ENCODE data around the gene ACTN1. TPM values are rescaled to one million over a fixed set of nuclear protein-coding genes. Genes with fewer than 3 reads are reported as not detected.

Gene ACTN1
- total and polyA plus RNA-seq, 10 of the 15 experiments (the other 5 are each of a cell fraction or from before 2014, with no cell fraction given), result 0.14 to 39.4 (median 2.6) TPM

DNA sequence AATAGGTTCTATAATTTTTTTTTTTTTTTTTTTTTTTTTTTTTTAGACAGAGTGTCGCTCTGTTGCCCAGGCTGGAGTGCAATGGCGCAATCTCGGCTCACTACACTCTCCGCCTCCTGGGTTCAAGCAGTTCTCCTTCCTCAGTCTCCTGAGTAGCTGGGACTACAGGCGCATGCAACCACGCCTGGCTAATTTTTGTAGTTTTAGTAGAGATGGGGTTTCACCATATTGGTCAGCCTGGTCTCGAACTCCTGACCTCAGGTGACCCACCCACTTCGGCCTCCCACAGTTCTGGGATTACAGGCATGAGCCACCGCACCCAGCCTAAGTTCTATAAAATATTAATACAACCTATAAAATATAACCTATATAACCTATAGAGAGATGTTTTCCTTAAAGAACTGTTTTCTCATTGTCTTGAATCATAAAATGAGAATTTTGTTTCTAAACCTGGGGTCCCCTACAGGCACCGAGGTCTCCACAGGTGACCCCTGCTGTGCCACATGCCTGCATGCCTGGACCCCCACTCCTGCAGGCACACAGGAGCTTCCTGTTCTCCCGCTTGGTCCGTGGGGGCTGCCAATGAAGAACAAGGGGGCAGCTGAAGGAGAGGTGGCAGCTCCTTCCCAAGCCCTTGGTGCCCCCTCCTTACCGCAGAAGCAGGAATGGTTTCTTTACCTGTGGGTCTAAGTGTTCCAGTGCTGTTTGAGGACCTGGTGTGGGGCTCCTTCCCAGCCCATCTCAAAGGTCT lies 115.3 kb downstream of the ACTN1 start:
- FAIRE-seq (no peak), ATAC-seq (no peak), DNase-seq (ENCODE audit: low read depth, low spot score) (no peak)
- no peak overlapping the region for H3K9ac ChIP-seq (ENCODE audit: control insufficient read depth, insufficient read depth, low read length)
- TF ChIP-seq CEBPB (IDR thresholded peaks at IDR 0.05; ENCODE audit: borderline replicate concordance in 1 of 2, low read depth in 2 of 2, low read length in 2 of 2) (no peak), TAF1 (IDR thresholded peaks at IDR 0.05; ENCODE audit: borderline replicate concordance, low read depth, low read length) (no peak), PML (IDR thresholded peaks at IDR 0.05; ENCODE audit: low read length) (no peak)
- ChIA-PET POLR2A (interaction anchor here (0.7 kb wide), 1 partner anchor 153 kb away, joined by 3 read pairs; no protein-coding TSS in a partner anchor), RAD21 (ENCODE audit: unreplicated experiment) (interaction anchor here (0.6 to 1.5 kb wide), 5 partner anchors 47 to 640 kb away, joined by 3 to 10 read pairs (median 6); no protein-coding TSS in a partner anchor), CTCF (interaction anchor here (0.6 to 4.8 kb wide), 22 partner anchors 8 to 926 kb away, joined by 3 to 37 read pairs (median 4); no protein-coding TSS in a partner anchor), SMC1A (ENCODE audit: uncharacterized antibody, unreplicated experiment) (interaction anchor here (1.4 to 2.8 kb wide), 5 partner anchors 9 to 243 kb away, joined by 3 to 10 read pairs (median 8); no protein-coding TSS in a partner anchor)
- no peaks in the 10 kb centered on the region for H3K79me2 ChIP-seq (ENCODE audit: control insufficient read depth, insufficient read depth, low read length)
- no TSS peak for BruUV-seq (replicated peaks)
- H3K4me3 ChIP-seq, result no peak overlapping the region
- no peaks in the 10 kb centered on the region for H3K36me3 ChIP-seq (ENCODE audit: control insufficient read depth in 2 of 2, insufficient read depth in 2 of 2, low read length in 1 of 2)
- no peaks in the 10 kb centered on the region for H3K27me3 ChIP-seq (replicated peaks in 1 of 2; ENCODE audit: control insufficient read depth in 2 of 2, insufficient read depth in 2 of 2, low read length in 1 of 2)
- no peak overlapping the region for H3K4me2 ChIP-seq (ENCODE audit: control insufficient read depth, insufficient read depth)
- WGBS (ENCODE audit: insufficient coverage, insufficient replicate concordance, low lambda C conversion rate, missing lambda C conversion rate), result 60% methylated on average over 10 of the region's 13 CpGs
- no peaks in the 10 kb centered on the region for H4K20me1 ChIP-seq (ENCODE audit: control insufficient read depth, insufficient read depth)
- H3K4me1 ChIP-seq (ENCODE audit: control insufficient read depth, insufficient read depth, low read length), result no peaks in the 10 kb centered on the region; the same call in 1 of the 2 replicates
- no peak overlapping the region for H2AFZ ChIP-seq (ENCODE audit: control insufficient read depth, low read depth, low read length)
- intact Hi-C loops (cut with micrococcal nuclease; ENCODE audit: unreplicated experiment) (loop anchor here (1.0 kb wide), 2 partner anchors 48 to 244 kb away; no protein-coding TSS in a partner anchor), in situ Hi-C loops (cut with MboI) (no loop called here)
- H3K9me3 ChIP-seq (replicated peaks; ENCODE audit: control insufficient read depth, insufficient read depth, low read length), result peaks cover 5% of the 10 kb centered on the region; the same call in 2 of the 3 replicates
- H3K27ac ChIP-seq (ENCODE audit: control insufficient read depth, insufficient read depth), result no peak overlapping the region

DNA sequence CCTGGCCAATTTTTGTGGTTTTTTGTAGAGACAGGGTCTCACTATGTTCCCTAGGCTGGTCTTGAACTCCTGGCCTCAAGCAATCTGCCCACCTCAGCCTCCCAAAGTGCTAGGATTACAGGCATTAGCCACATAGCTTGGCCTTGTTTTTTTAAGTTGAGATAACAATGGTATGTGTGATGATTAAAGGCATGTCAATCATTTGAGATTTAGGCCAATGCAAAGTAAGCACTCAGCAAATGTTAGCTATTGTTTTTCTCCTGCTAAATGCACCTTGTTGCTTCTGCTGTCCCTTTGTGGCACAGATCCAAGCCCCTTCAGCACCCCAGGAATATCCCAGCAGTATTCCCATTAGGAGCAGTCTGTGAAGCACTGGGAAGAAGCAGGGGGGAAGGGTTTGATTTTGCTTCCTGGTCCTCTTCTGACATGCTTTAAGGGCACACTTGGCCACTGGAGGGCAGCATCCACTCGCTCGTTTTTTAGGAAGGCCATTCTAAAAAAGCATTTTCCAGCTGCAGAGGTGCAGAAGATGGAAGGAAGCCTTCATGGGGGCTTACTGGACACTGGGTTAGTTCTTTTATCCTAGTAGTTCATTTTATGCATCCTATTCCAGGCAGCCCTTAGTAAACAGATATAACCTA lies 116.0 kb downstream of the ACTN1 start:
- in situ Hi-C loops (cut with MboI) (no loop called here), intact Hi-C loops (cut with micrococcal nuclease; ENCODE audit: unreplicated experiment) (loop anchor here (1.0 kb wide), 2 partner anchors 48 to 244 kb away; no protein-coding TSS in a partner anchor)
- DNase-seq (ENCODE audit: low read depth, low spot score) (peak; percentile 32), FAIRE-seq (no peak), ATAC-seq (peak; percentile 90)
- Histone ChIP-seq H3K79me2 (ENCODE audit: control insufficient read depth, insufficient read depth, low read length) (no peaks in the 10 kb centered on the region), H3K9me3 (replicated peaks; ENCODE audit: control insufficient read depth, insufficient read depth, low read length) (peaks cover 5% of the 10 kb centered on the region; the same call in 2 of the 3 replicates), H3K4me3 (no peak overlapping the region), H3K9ac (ENCODE audit: control insufficient read depth, insufficient read depth, low read length) (no peak overlapping the region), H3K36me3 (ENCODE audit: control insufficient read depth in 2 of 2, insufficient read depth in 2 of 2, low read length in 1 of 2) (no peaks in the 10 kb centered on the region), H3K27me3 (replicated peaks in 1 of 2; ENCODE audit: control insufficient read depth in 2 of 2, insufficient read depth in 2 of 2, low read length in 1 of 2) (no peaks in the 10 kb centered on the region), H4K20me1 (ENCODE audit: control insufficient read depth, insufficient read depth) (no peaks in the 10 kb centered on the region), H3K4me1 (ENCODE audit: control insufficient read depth, insufficient read depth, low read length) (no peaks in the 10 kb centered on the region; the same call in 1 of the 2 replicates), H2AFZ (ENCODE audit: control insufficient read depth, low read depth, low read length) (peak overlapping the region; percentile 84), H3K4me2 (ENCODE audit: control insufficient read depth, insufficient read depth) (no peak overlapping the region), H3K27ac (ENCODE audit: control insufficient read depth, insufficient read depth) (no peak overlapping the region)
- RAD21 ChIA-PET (ENCODE audit: unreplicated experiment), result interaction anchor here (0.6 to 1.7 kb wide), 5 partner anchors 48 to 616 kb away, joined by 3 to 10 read pairs (median 5); no protein-coding TSS in a partner anchor
- SMC1A ChIA-PET (ENCODE audit: uncharacterized antibody, unreplicated experiment), result interaction anchor here (0.6 to 2.8 kb wide), 8 partner anchors 9 to 935 kb away, joined by 3 to 10 read pairs (median 4); no protein-coding TSS in a partner anchor
- CTCF ChIA-PET, result interaction anchor here (0.6 to 4.8 kb wide), 38 partner anchors 9 to 1001 kb away, joined by 3 to 37 read pairs (median 4); no protein-coding TSS in a partner anchor
- BruUV-seq (replicated peaks), result no TSS peak
- POLR2A ChIA-PET, result interaction anchor here (0.6 to 0.7 kb wide), 2 partner anchors 154 to 567 kb away, joined by 3 to 4 read pairs; no protein-coding TSS in a partner anchor
- 0% methylated on average over 2 of the region's 2 CpGs for WGBS (ENCODE audit: insufficient coverage, insufficient replicate concordance, low lambda C conversion rate, missing lambda C conversion rate)
- TF ChIP-seq EED (IDR thresholded peaks at IDR 0.05; ENCODE audit: low read depth) (0 out of 2 replicates have a peak, but pooled peaks have one; percentile 30), IKZF1 (conservative IDR thresholded peaks at IDR 0.05) (peak; percentile 48; the same call in 1 of the 2 replicates), NR2F1 (conservative IDR thresholded peaks at IDR 0.05) (no peak), HDGF (IDR thresholded peaks at IDR 0.05) (no peak), BHLHE40 (IDR thresholded peaks at IDR 0.05; ENCODE audit: borderline replicate concordance in 1 of 2, low read depth in 2 of 2, low read length in 1 of 2) (0 out of 4 replicates have a peak, but pooled peaks of 1 of the 2 experiments have one; percentile 28), STAT3 (IDR thresholded peaks at IDR 0.05; ENCODE audit: low read depth, low read length) (no peak), MXI1 (IDR thresholded peaks at IDR 0.05; ENCODE audit: low read depth, low read length) (no peak), RAD21 (IDR thresholded peaks at IDR 0.05; ENCODE audit: insufficient read depth, low read depth, low read length) (peak; percentile 80), TCF12 (IDR thresholded peaks at IDR 0.05; ENCODE audit: low read depth, low read length) (no peak), RBBP5 (conservative IDR thresholded peaks at IDR 0.05) (no peak)
- TF ChIP-seq, protein P1, sequence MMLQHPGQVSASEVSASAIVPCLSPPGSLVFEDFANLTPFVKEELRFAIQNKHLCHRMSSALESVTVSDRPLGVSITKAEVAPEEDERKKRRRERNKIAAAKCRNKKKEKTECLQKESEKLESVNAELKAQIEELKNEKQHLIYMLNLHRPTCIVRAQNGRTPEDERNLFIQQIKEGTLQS (IDR thresholded peaks at IDR 0.05; ENCODE audit: borderline replicate concordance, extremely low read depth, low read depth, low read length), result no peak

All from GM12878 (cell line).